Large intestine (tissue), 3 donors: Measurements from ENCODE around the gene LTBP4. TPM values are rescaled to one million over a fixed set of nuclear protein-coding genes. Genes with fewer than 3 reads are reported as not detected.

ENCODE experiments used
- DNase-seq, 2 donors: peaks; one replicate each; pipeline versions ENCODE4 v3.0.0 to v3.0.0-alpha.2; 2013
- H3K27ac ChIP-seq: one replicate; pipeline ENCODE4 v1.5.1; 2013; ENCODE audit warnings: low read length
- H3K27me3 ChIP-seq: 2 replicates; pipeline ENCODE4 v1.6.1; 2013; ENCODE audit warnings: low read length; ENCODE audit not compliant: control insufficient read depth, insufficient read depth
- H3K36me3 ChIP-seq: 2 replicates; pipeline ENCODE4 v1.6.1; 2013; ENCODE audit warnings: low read length; ENCODE audit not compliant: control insufficient read depth, insufficient read depth
- H3K4me1 ChIP-seq: one replicate; pipeline ENCODE4 v1.6.1; 2013; ENCODE audit warnings: low read length; ENCODE audit not compliant: control insufficient read depth, insufficient read depth
- H3K4me3 ChIP-seq: one replicate; pipeline ENCODE4 v1.5.1; 2013; ENCODE audit warnings: low read length
- H3K9me3 ChIP-seq: one replicate; pipeline ENCODE4 v1.6.1; 2013; ENCODE audit warnings: mild to moderate bottlenecking, low read depth, low read length, moderate library complexity; ENCODE audit not compliant: control insufficient read depth
- WGBS: methylation state at CpG from one replicate; pipeline ENCODE4 v1.1.5; 2013; ENCODE audit warnings: low lambda C conversion rate; ENCODE audit not compliant: insufficient coverage; 5-methylcytosine and 5-hydroxymethylcytosine counted together
- polyA plus RNA-seq: library from polyadenylated mRNA; unstranded; fragments of 120-200 nt; gene quantifications from one replicate; pipeline ENCODE4 v1.2.1, GENCODE V29; 2013

LTBP4 gene
- polyA plus RNA-seq, 1 donor: 223 TPM

DNA sequence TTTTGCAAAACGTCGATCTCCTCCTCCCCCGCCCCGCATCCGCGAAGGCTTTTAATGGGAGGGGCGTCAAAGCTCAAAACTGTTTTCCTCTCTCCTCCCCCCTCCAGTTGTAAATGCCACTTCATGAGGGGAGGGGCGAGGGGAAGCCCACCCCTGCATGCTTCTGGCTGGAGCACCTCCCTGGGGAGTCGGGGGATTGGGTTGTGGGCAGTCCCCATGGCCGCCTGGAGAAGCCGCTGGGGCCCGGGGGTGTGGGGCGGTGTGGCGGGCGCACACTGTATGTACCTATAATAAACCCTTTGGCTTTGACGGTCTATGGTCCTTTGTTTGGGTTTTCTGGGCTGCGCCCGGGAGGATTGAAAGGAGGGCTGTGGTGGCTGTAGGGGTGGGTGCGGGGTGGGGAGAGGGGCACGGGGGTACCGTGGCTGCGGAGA is 25.0 kb upstream of the LTBP4 start:
- Histone ChIP-seq H3K9me3 (no peaks in the 10 kb centered on the region), H3K27ac (no peak overlapping the region), H3K4me1 (peaks cover 12% of the 10 kb centered on the region), H3K27me3 (peaks cover 6% of the 10 kb centered on the region), H3K4me3 (peak overlapping the region; percentile 77), H3K36me3 (peaks cover 16% of the 10 kb centered on the region)
- WGBS: no CpG with 5 or more reads among the region's 22 CpGs
- DNase-seq: peak in 1 of 2 donors; percentile 12

DNA sequence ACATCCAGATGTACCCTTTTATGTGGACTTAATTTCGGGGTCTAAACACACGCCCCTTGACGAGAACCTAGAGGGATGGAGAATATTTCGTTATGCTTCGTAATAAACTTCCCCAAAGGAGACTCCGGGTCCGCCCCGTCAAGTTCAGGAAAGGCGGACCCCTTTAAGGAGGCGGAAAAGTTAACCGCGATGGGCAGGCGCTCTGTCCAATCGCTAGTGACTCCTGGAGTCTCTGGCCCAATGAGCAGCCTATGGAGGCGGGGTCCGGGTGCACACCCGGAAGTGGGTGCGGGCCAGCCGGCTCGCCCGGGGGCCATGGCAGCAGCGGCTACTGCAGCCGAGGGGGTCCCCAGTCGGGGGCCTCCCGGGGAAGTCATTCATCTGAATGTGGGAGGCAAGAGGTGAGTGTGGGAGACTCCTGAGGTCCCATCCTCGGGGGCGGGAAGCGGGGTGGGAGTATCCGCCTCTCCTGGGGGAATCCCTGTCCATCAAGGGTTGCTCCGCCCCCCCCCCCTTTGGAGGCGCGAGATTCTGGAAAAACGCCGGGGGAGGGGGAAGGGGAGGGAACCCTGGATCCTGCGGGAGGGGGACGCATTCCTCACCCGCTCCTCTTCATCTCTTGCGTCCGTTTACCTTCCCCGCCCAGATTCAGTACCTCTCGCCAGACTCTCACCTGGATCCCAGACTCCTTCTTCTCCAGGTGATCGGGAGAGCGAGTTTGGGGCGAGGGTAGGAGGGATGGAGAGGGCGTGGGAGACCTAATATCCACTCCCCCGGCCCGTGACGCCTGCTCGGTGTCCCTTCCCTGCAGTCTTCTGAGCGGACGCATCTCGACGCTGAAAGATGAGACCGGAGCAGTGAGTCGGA is 24.4 kb upstream of the LTBP4 start, which contains the start of gene SHKBP1:
SHKBP1 (plus strand) TSS at position 289 of the 867 bp plus-strand sequence; CDS start at position 316, 27 bp downstream.
- Histone ChIP-seq H3K9me3 (no peaks in the 10 kb centered on the region), H3K27me3 (peaks cover 6% of the 10 kb centered on the region), H3K4me3 (peak within 1 kb of the TSS; percentile 77), H3K36me3 (peaks cover 16% of the 10 kb centered on the region), H3K4me1 (peaks cover 12% of the 10 kb centered on the region), H3K27ac (no peak within 1 kb of the TSS)
- WGBS: no CpG with 5 or more reads among the region's 55 CpGs
- DNase-seq: peak; percentile 93 to 94

DNA sequence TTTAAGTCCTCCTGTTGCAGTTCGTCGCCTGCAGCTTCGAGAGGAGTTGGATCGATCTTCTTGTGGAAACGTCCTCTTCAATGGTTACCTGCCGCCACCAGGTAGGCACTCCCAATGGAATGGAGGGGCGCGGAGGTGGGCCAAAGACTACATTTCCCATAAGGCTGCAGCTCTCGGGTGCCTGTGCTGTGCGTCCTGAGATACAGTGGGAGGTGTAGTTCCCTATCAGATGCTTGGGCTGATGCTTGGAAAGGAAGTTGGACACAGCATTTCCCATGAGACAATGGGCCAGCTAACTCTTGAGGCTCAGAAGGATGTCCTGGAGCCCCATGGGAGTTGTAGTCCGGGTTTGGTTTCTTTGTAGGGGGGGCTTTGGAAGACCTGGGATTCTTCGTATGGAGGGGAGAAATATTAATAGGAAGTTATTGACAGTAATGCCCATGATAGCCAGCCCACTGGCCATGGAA is 22.7 kb upstream of the LTBP4 start:
- Histone ChIP-seq H3K27ac (no peak overlapping the region), H3K36me3 (peaks cover 28% of the 10 kb centered on the region), H3K4me3 (no peak overlapping the region), H3K9me3 (no peaks in the 10 kb centered on the region), H3K4me1 (peaks cover 12% of the 10 kb centered on the region), H3K27me3 (peaks cover 6% of the 10 kb centered on the region)
- WGBS: 40% methylated on average over 1 of the region's 12 CpGs
- DNase-seq: peak in 1 of 2 donors; percentile 20

DNA sequence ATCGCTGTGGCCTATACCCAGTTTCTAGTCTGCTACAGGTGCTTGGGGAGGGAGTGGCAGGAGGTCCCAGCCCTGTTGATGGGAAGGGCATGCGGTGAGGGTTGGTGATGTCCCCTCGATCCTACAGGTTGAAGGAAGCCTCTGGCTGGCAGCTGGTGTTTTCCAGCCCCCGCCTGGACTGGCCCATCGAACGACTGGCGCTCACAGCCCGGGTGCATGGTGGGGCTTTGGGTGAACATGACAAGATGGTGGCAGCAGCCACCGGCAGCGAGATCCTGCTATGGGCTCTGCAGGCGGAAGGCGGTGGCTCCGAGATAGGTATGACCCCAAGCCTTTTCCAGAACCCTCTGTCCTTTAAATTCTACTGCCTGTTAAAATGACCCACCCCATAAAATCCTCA is 20.6 kb upstream of the LTBP4 start:
- Histone ChIP-seq H3K4me3 (no peak overlapping the region), H3K27me3 (peaks cover 5% of the 10 kb centered on the region), H3K27ac (no peak overlapping the region), H3K9me3 (no peaks in the 10 kb centered on the region), H3K36me3 (peaks cover 28% of the 10 kb centered on the region), H3K4me1 (peaks cover 12% of the 10 kb centered on the region)
- WGBS: no CpG with 5 or more reads among the region's 13 CpGs
- DNase-seq: no peak

DNA sequence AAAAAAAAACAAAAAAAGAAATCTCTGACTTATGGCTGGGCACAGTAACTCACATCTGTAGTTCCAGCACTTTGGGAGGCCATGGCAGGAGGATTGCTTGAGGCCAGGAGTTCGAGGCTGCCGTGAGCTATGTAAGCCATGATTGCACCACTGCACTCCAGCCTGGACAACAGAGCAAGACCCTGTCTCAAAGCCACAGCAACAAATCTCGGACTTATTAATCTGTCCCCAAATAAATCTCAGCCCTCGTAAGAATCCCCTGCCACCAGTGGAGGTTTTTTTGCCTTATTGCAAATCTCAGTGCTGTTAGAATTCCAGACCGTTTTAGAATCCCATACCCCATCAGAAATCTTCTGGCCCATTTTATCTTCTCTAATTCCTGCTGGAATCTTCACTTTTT is 19.6 kb upstream of the LTBP4 start:
- no peaks in the 10 kb centered on the region for H3K9me3 ChIP-seq
- no peaks in the 10 kb centered on the region for H3K27me3 ChIP-seq
- H3K4me1 ChIP-seq: peaks cover 6% of the 10 kb centered on the region
- H3K27ac ChIP-seq: no peak overlapping the region
- no peak for DNase-seq
- no CpG with 5 or more reads among the region's 5 CpGs for WGBS
- H3K36me3 ChIP-seq: peaks cover 29% of the 10 kb centered on the region
- no peak overlapping the region for H3K4me3 ChIP-seq

GRCh38 chr19:40582467-40582866 is 18.7 kb upstream of the LTBP4 start:
- 100% methylated on average over 1 of the region's 2 CpGs for WGBS
- Histone ChIP-seq H3K36me3 (peaks cover 35% of the 10 kb centered on the region), H3K4me1 (peaks cover 2% of the 10 kb centered on the region)

GRCh38 chr19:40583283-40583682 is 17.9 kb upstream of the LTBP4 start:
- H3K4me1 ChIP-seq: no peaks in the 10 kb centered on the region
- no peak overlapping the region for H3K4me3 ChIP-seq
- H3K36me3 ChIP-seq: peaks cover 33% of the 10 kb centered on the region
- no CpG with 5 or more reads among the region's 14 CpGs for WGBS
- DNase-seq: no peak
- no peaks in the 10 kb centered on the region for H3K27me3 ChIP-seq
- no peaks in the 10 kb centered on the region for H3K9me3 ChIP-seq
- H3K27ac ChIP-seq: no peak overlapping the region

More at GRCh38 chr19:40582467-40582866, 18.7 kb upstream of the LTBP4 start:
- no peak overlapping the region for H3K4me3 ChIP-seq
- no peaks in the 10 kb centered on the region for H3K9me3 ChIP-seq
- DNase-seq: no peak
- no peak overlapping the region for H3K27ac ChIP-seq
- no peaks in the 10 kb centered on the region for H3K27me3 ChIP-seq

DNA sequence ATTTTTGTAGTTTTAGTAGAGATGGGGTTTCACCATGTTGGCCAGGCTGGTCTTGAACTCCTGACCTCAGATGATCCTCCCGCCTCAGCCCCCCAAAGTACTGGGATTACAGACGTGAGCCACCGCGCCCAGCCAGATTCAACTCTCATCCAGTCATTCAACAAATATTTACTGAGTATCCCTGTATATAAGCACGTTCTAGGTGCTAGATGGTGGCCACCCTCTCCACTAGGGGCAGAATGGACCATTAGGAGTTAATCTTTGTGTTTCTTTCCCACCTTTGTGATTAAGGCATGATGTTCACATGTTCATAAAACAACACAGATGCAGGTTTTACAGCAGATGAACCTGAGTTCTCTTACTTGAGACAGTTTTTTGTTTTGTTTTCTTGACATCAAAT is 17.2 kb upstream of the LTBP4 start:
- no CpG with 5 or more reads among the region's 5 CpGs for WGBS
- H3K9me3 ChIP-seq: no peaks in the 10 kb centered on the region
- H3K36me3 ChIP-seq: peaks cover 31% of the 10 kb centered on the region
- no peaks in the 10 kb centered on the region for H3K4me1 ChIP-seq
- H3K27me3 ChIP-seq: no peaks in the 10 kb centered on the region
- no peak overlapping the region for H3K4me3 ChIP-seq
- no peak for DNase-seq
- H3K27ac ChIP-seq: no peak overlapping the region

GRCh38 chr19:40585241-40585981 is 15.8 kb upstream of the LTBP4 start:
- no peaks in the 10 kb centered on the region for H3K27me3 ChIP-seq
- no peak overlapping the region for H3K27ac ChIP-seq
- no peak overlapping the region for H3K4me3 ChIP-seq
- 85% methylated on average over 5 of the region's 11 CpGs for WGBS
- peaks cover 26% of the 10 kb centered on the region for H3K36me3 ChIP-seq
- no peak for DNase-seq
- no peaks in the 10 kb centered on the region for H3K9me3 ChIP-seq
- no peaks in the 10 kb centered on the region for H3K4me1 ChIP-seq

DNA sequence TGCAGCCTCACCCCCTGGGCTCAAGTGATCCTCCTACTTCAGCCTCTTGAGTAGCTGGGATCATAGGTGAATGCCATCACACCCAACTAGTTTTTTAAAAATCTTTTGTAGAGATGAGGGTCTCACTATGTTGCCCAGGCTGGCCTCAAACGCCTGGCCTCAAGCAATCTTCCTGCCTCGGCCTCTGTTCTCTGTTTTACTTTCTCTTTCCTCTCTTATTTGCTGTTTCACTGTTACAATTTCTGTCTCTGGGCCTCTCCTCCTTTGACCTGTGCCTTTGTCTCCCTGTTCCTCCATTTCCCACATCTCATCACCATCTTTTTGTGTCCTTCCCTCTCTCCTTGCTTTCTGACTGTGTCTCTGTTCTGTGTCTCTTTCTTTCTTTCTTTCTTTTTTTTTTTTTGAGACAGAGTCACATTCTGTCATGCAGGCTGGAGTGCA is 15.2 kb upstream of the LTBP4 start:
- Histone ChIP-seq H3K4me1 (no peaks in the 10 kb centered on the region), H3K36me3 (peaks cover 20% of the 10 kb centered on the region), H3K27me3 (no peaks in the 10 kb centered on the region), H3K9me3 (no peaks in the 10 kb centered on the region), H3K4me3 (no peak overlapping the region), H3K27ac (no peak overlapping the region)
- DNase-seq: no peak
- 100% methylated on average over 2 of the region's 2 CpGs for WGBS
